ENCODE data around the gene ATP13A1.

The ATP13A1 gene

GRCh38 chr19:19636573-19637185 is 26.8 kb downstream of the ATP13A1 start:
- TF ChIP-seq CTCF (conservative IDR thresholded peaks at IDR 0.05; ENCODE audit: low read depth): no peak
- ChIA-PET POLR2A (ENCODE audit: low non-redundant PET) (no interaction called here), CTCF (no interaction called here)
- peak overlapping the region; percentile 10 for H3K27ac ChIP-seq
- no peak for DNase-seq (ENCODE audit: low spot score)

GRCh38 chr19:19635313-19635702 is 28.2 kb downstream of the ATP13A1 start:
- no peak for TF ChIP-seq CTCF (conservative IDR thresholded peaks at IDR 0.05; ENCODE audit: low read depth)
- ChIA-PET POLR2A (ENCODE audit: low non-redundant PET) (no interaction called here), CTCF (interaction anchor here (0.8 to 1.1 kb wide), 2 partner anchors 77 to 103 kb away, joined by 3 to 8 read pairs; no protein-coding TSS in a partner anchor)
- no peak for DNase-seq (ENCODE audit: low spot score)
- no peak overlapping the region for H3K27ac ChIP-seq

GRCh38 chr19:19634516-19635312 is 28.8 kb downstream of the ATP13A1 start:
- no peak for DNase-seq (ENCODE audit: low spot score)
- ChIA-PET POLR2A (ENCODE audit: low non-redundant PET) (no interaction called here), CTCF (interaction anchor here (1.1 to 1.3 kb wide), 2 partner anchors 10 to 103 kb away, joined by 3 to 4 read pairs; no protein-coding TSS in a partner anchor)
- no peak for TF ChIP-seq CTCF (conservative IDR thresholded peaks at IDR 0.05; ENCODE audit: low read depth)
- H3K27ac ChIP-seq: no peak overlapping the region

GRCh38 chr19:19633711-19634515 is 29.6 kb downstream of the ATP13A1 start:
- no peak for DNase-seq (ENCODE audit: low spot score)
- no peak overlapping the region for H3K27ac ChIP-seq
- CTCF ChIA-PET: interaction anchor here (0.6 to 1.3 kb wide), 2 partner anchors 10 to 79 kb away, joined by 3 to 4 read pairs; no protein-coding TSS in a partner anchor
- POLR2A ChIA-PET (ENCODE audit: low non-redundant PET): no interaction called here
- TF ChIP-seq CTCF (conservative IDR thresholded peaks at IDR 0.05; ENCODE audit: low read depth): no peak

- ChIA-PET POLR2A (ENCODE audit: low non-redundant PET) (interaction anchor here (0.7 kb wide), 1 partner anchor 32 kb away, joined by 5 read pairs; no protein-coding TSS in a partner anchor), CTCF (no interaction called here)
- TF ChIP-seq CTCF (conservative IDR thresholded peaks at IDR 0.05; ENCODE audit: low read depth): no peak
- H3K27ac ChIP-seq: no peak overlapping the region
- DNase-seq (ENCODE audit: low spot score): no peak
Observed at GRCh38 chr19:19632661-19633060, 30.8 kb downstream of the ATP13A1 start.

- H3K27ac ChIP-seq: peak overlapping the region; percentile 31
- no peak for DNase-seq (ENCODE audit: low spot score)
- CTCF ChIA-PET: no interaction called here
- TF ChIP-seq CTCF (conservative IDR thresholded peaks at IDR 0.05; ENCODE audit: low read depth): no peak
- POLR2A ChIA-PET (ENCODE audit: low non-redundant PET): no interaction called here
Observed at GRCh38 chr19:19631346-19631745, 32.1 kb downstream of the ATP13A1 start.

Measured in RWPE1 (cell line).